SK-N-SH treated with all-trans-retinoic acid at 6 μM for 48 hours (cell line): ENCODE measurements around the gene ZNF287.

Experiments
- ATAC-seq: fragments of 200-7000 bp; cut with Tn5 transposase; 3 replicates; pipeline ENCODE4 v1.9.1; 2020; ENCODE audit warnings: mild to moderate bottlenecking, moderate library complexity
- ARNTL ChIP-seq: fragments of 450-650 bp; formaldehyde crosslinking; IDR thresholded peaks from 2 replicates; pipeline ENCODE4 v1.5.0; 2020; ENCODE audit warnings: low read depth, mild to moderate bottlenecking, moderate library complexity, borderline replicate concordance
- BACH2 ChIP-seq: fragments of 250-450 bp; sonication (Bioruptor Pico); IDR thresholded peaks from 2 replicates; pipeline ENCODE4 v1.9.0; 2021; ENCODE audit warnings: mild to moderate bottlenecking, borderline replicate concordance
- CSDC2 ChIP-seq: fragments of 250-450 bp; sonication (Bioruptor Pico); IDR thresholded peaks from 2 replicates; pipeline ENCODE4 v1.5.0; 2020; ENCODE audit warnings: mild to moderate bottlenecking, moderate library complexity
- CSRNP3 ChIP-seq: fragments of 250-450 bp; sonication (Bioruptor Pico); IDR thresholded peaks from 2 replicates; pipeline ENCODE4 v1.5.1; 2021; ENCODE audit warnings: mild to moderate bottlenecking, moderate library complexity
- ESRRG ChIP-seq: fragments of 250-450 bp; sonication (Bioruptor Pico); IDR thresholded peaks from 2 replicates; pipeline ENCODE4 v1.6.1; 2021; ENCODE audit warnings: mild to moderate bottlenecking
- GLIS3 ChIP-seq: fragments of 250-450 bp; sonication (Bioruptor Pico); IDR thresholded peaks from 2 replicates; pipeline ENCODE4 v1.5.0; 2020; ENCODE audit warnings: mild to moderate bottlenecking, moderate library complexity
- ISL1 ChIP-seq: fragments of 250-450 bp; sonication (Bioruptor Pico); IDR thresholded peaks from 2 replicates; pipeline ENCODE4 v2.1.2; 2022; ENCODE audit warnings: mild to moderate bottlenecking, moderate library complexity
- OSR1 ChIP-seq: fragments of 250-450 bp; sonication (Bioruptor Pico); IDR thresholded peaks from 2 replicates; pipeline ENCODE4 v1.8.0; 2022; ENCODE audit warnings: moderate library complexity, mild to moderate bottlenecking, inconsistent platforms
- PPARA ChIP-seq: fragments of 250-450 bp; sonication (Bioruptor Pico); IDR thresholded peaks from 2 replicates; pipeline ENCODE4 v1.5.0; 2020; ENCODE audit warnings: mild to moderate bottlenecking, borderline replicate concordance
- RARB ChIP-seq: fragments of 250-450 bp; sonication (Bioruptor Pico); IDR thresholded peaks from 2 replicates; pipeline ENCODE4 v1.8.0; 2021; ENCODE audit warnings: mild to moderate bottlenecking, moderate library complexity
- SNAI2 ChIP-seq: fragments of 250-450 bp; sonication (Bioruptor Pico); IDR thresholded peaks from 2 replicates; pipeline ENCODE4 v1.5.0; 2020; ENCODE audit warnings: mild to moderate bottlenecking, moderate library complexity
- TCF4 ChIP-seq: fragments of 250-450 bp; sonication (Bioruptor Pico); IDR thresholded peaks from 2 replicates; pipeline ENCODE4 v1.8.0; 2021; ENCODE audit warnings: mild to moderate bottlenecking, moderate library complexity, borderline replicate concordance
- TOX ChIP-seq: fragments of 250-450 bp; sonication (Bioruptor Pico); IDR thresholded peaks from 2 replicates; pipeline ENCODE4 v1.8.0; 2021; ENCODE audit warnings: mild to moderate bottlenecking, moderate library complexity, borderline replicate concordance
- TSHZ2 ChIP-seq: fragments of 250-450 bp; sonication (Bioruptor Pico); IDR thresholded peaks from 2 replicates; pipeline ENCODE4 v1.5.0; 2020; ENCODE audit warnings: mild to moderate bottlenecking, moderate library complexity
- ZC3H10 ChIP-seq: fragments of 250-450 bp; sonication (Bioruptor Pico); IDR thresholded peaks from 2 replicates; pipeline ENCODE4 v1.5.1; 2021; ENCODE audit warnings: mild to moderate bottlenecking, moderate library complexity
- ZFP30 ChIP-seq: fragments of 450-650 bp; formaldehyde crosslinking; IDR thresholded peaks from 2 replicates; pipeline ENCODE4 v1.5.0; 2022; ENCODE audit warnings: mild to moderate bottlenecking, moderate library complexity
- ZNF565 ChIP-seq: fragments of 450-650 bp; formaldehyde crosslinking; conservative IDR thresholded peaks from 2 replicates; pipeline ENCODE4 v1.5.0; 2020; ENCODE audit warnings: low read depth, mild to moderate bottlenecking, moderate library complexity
- ZNF70 ChIP-seq: fragments of 450-650 bp; formaldehyde crosslinking; IDR thresholded peaks from 2 replicates; pipeline ENCODE4 v1.5.0; 2020; ENCODE audit warnings: mild to moderate bottlenecking, moderate library complexity
- ZNF8 ChIP-seq: fragments of 450-650 bp; formaldehyde crosslinking; IDR thresholded peaks from 2 replicates; pipeline ENCODE4 v1.5.0; 2020; ENCODE audit warnings: mild to moderate bottlenecking, moderate library complexity
- TF ChIP-seq, protein P1 (sequence below): fragments of 250-450 bp; sonication (Bioruptor Pico); IDR thresholded peaks from 2 replicates; pipeline ENCODE4 v1.8.0; 2021; ENCODE audit warnings: low read depth, mild to moderate bottlenecking, moderate library complexity, borderline replicate concordance
- TF ChIP-seq, protein P2 (sequence below): fragments of 250-450 bp; sonication (Bioruptor Pico); IDR thresholded peaks from 2 replicates; pipeline ENCODE4 v1.8.0; 2020; ENCODE audit warnings: mild to moderate bottlenecking, moderate library complexity, borderline replicate concordance

The ZNF287 gene

GRCh38 chr17:16551878-16552636, 16.9 kb downstream of the ZNF287 start:
- no peak for ATAC-seq
- TF ChIP-seq TSHZ2 (no peak), CSDC2 (no peak), ESRRG (CRISPR knock-in tag) (no peak), ARNTL (no peak), ZNF565 (CRISPR knock-in tag) (no peak), ZFP30 (CRISPR knock-in tag) (no peak), SNAI2 (no peak), ZNF8 (CRISPR knock-in tag) (no peak), RARB (no peak), ISL1 (CRISPR knock-in tag) (no peak), ZC3H10 (CRISPR knock-in tag) (no peak), BACH2 (no peak), OSR1 (no peak), CSRNP3 (no peak), PPARA (no peak), TCF4 (CRISPR knock-in tag) (no peak), TOX (no peak), GLIS3 (CRISPR knock-in tag) (no peak)
- TF ChIP-seq, protein P1, sequence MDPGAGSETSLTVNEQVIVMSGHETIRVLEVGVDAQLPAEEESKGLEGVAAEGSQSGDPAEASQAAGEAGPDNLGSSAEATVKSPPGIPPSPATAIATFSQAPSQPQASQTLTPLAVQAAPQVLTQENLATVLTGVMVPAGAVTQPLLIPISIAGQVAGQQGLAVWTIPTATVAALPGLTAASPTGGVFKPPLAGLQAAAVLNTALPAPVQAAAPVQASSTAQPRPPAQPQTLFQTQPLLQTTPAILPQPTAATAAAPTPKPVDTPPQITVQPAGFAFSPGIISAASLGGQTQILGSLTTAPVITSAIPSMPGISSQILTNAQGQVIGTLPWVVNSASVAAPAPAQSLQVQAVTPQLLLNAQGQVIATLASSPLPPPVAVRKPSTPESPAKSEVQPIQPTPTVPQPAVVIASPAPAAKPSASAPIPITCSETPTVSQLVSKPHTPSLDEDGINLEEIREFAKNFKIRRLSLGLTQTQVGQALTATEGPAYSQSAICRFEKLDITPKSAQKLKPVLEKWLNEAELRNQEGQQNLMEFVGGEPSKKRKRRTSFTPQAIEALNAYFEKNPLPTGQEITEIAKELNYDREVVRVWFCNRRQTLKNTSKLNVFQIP (CRISPR knock-in tag): no peak

GRCh38 chr17:16537130-16537458, 31.9 kb downstream of the ZNF287 start:
- ATAC-seq: no peak
- no peak for TF ChIP-seq TSHZ2
- TF ChIP-seq, all 23 proteins: peak for 0

DNA sequence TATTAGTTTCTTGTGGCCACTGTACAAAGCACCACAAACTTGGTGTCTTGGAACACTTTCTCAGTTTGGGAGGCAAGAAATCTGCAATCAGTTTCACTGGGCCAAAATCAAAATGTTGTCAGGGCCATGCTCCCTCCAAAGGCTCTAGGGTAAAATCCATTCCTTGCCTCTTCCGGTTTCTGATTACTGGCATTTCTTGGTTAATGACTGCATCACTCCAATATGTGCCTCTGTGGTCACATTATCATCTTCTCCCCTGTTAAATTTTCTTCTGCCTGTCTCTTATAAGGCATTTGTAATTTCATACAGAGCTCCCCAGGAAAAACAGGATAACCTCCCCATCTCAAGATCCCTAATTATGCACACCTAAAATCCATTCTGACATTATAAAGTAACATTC, 34.8 kb downstream of the ZNF287 start:
- no peak for ATAC-seq
- no peak for TF ChIP-seq CSRNP3
- TF ChIP-seq TSHZ2: no peak
- no peak for TF ChIP-seq GLIS3 (CRISPR knock-in tag)
- no peak for TF ChIP-seq ZNF8 (CRISPR knock-in tag)
- TF ChIP-seq TOX: no peak
- no peak for TF ChIP-seq RARB
- TF ChIP-seq PPARA: no peak
- no peak for TF ChIP-seq ZNF70
- no peak for TF ChIP-seq ISL1 (CRISPR knock-in tag)
- no peak for TF ChIP-seq CSDC2
- TF ChIP-seq, protein P2, sequence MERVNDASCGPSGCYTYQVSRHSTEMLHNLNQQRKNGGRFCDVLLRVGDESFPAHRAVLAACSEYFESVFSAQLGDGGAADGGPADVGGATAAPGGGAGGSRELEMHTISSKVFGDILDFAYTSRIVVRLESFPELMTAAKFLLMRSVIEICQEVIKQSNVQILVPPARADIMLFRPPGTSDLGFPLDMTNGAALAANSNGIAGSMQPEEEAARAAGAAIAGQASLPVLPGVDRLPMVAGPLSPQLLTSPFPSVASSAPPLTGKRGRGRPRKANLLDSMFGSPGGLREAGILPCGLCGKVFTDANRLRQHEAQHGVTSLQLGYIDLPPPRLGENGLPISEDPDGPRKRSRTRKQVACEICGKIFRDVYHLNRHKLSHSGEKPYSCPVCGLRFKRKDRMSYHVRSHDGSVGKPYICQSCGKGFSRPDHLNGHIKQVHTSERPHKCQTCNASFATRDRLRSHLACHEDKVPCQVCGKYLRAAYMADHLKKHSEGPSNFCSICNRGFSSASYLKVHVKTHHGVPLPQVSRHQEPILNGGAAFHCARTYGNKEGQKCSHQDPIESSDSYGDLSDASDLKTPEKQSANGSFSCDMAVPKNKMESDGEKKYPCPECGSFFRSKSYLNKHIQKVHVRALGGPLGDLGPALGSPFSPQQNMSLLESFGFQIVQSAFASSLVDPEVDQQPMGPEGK: no peak
- no peak for TF ChIP-seq BACH2
- TF ChIP-seq OSR1: no peak
